NCI-H2227 (cell line): ENCODE measurements around the gene DNM1.
"Not testable (repeated sequence)": the region's sequence is repeated elsewhere in the genome, so short reads cannot be mapped to it uniquely, and the experiment has no call there.

Experiments used
- DNase-seq: peaks from one replicate; lab custom pipeline; 2025; ENCODE audit not compliant: unreplicated experiment; lab: John Stamatoyannopoulos, UW

The DNM1 gene

GRCh38 chr9:128175726-128176125, 27.5 kb upstream of the DNM1 start:
- no peak for DNase-seq

- no peak for DNase-seq
These were observed 24.3 kb upstream of the DNM1 start for GRCh38 chr9:128178806-128179431.

- no peak for DNase-seq
These were observed 23.2 kb upstream of the DNM1 start for GRCh38 chr9:128180001-128180400.

- DNase-seq = no peak
These were observed 22.7 kb upstream of the DNM1 start for GRCh38 chr9:128180447-128180846.

- DNase-seq = not testable (repeated sequence)
These were observed 21.7 kb upstream of the DNM1 start for GRCh38 chr9:128181480-128181879.

GRCh38 chr9:128182893-128183588, 20.1 kb upstream of the DNM1 start:
- DNase-seq = no peak

GRCh38 chr9:128185979-128186965, 16.9 kb upstream of the DNM1 start:
- no peak for DNase-seq

- no peak for DNase-seq
These were observed 15.8 kb upstream of the DNM1 start for GRCh38 chr9:128187361-128187760.

- DNase-seq = no peak
These were observed 15.0 kb upstream of the DNM1 start for GRCh38 chr9:128188209-128188608.

GRCh38 chr9:128190013-128190412, 13.2 kb upstream of the DNM1 start:
- no peak for DNase-seq

- DNase-seq = no peak
These were observed 12.4 kb upstream of the DNM1 start for GRCh38 chr9:128190516-128191405.

GRCh38 chr9:128191406-128192046, 11.7 kb upstream of the DNM1 start, which contains the start of gene CIZ1:
TSS of gene CIZ1 (minus strand) at chr9:128191572. CDS start at chr9:128190857, 715 bp downstream.
- DNase-seq = peak; percentile 81

GRCh38 chr9:128192601-128193371, 10.4 kb upstream of the DNM1 start:
- DNase-seq = peak; percentile 92

GRCh38 chr9:128193469-128194096, 9.6 kb upstream of the DNM1 start:
- no peak for DNase-seq

GRCh38 chr9:128201441-128202369, 1.5 kb upstream of the DNM1 start:
- DNase-seq = no peak

GRCh38 chr9:128202648-128203023, 543 bp upstream of the DNM1 start:
- no peak for DNase-seq

- peak; percentile 63 for DNase-seq
These were observed 750 bp downstream of the DNM1 start for GRCh38 chr9:128203707-128204551.
